ENCODE measurements around the gene PCDHA4. TPM values are rescaled to one million over a fixed set of nuclear protein-coding genes. Genes with fewer than 3 reads are reported as not detected.
"Not testable (repeated sequence)": the region's sequence is repeated elsewhere in the genome, so short reads cannot be mapped to it uniquely, and the experiment has no call there.

PCDHA4 gene
- total and polyA plus RNA-seq, 2 of the 8 experiments (the other 6 are each of a cell fraction or from before 2014, with no cell fraction given) = 3.7 to 5.7 TPM

DNA sequence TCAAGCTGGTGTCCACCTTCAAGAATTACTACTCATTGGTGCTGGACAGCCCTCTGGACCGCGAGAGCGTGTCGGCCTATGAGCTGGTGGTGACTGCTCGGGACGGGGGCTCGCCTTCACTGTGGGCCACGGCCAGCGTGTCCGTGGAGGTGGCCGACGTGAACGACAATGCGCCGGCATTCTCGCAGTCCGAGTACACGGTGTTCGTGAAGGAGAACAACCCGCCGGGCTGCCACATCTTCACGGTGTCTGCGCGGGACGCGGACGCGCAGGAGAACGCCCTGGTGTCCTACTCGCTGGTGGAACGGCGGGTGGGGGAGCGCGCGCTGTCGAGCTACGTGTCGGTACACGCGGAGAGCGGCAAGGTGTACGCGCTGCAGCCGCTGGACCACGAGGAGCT is 4.5 kb upstream of the PCDHA4 start:
- FAIRE-seq; H3K4me2 ChIP-seq (ENCODE audit: insufficient read depth in 1 of 2, low read depth in 2 of 2, low read length in 2 of 2); H3K79me1 ChIP-seq (ENCODE audit: low read depth, low read length); H3K4me1 ChIP-seq (replicated peaks in 1 of 4; ENCODE audit: control insufficient read depth in 3 of 4, insufficient read depth in 4 of 4, low read length in 3 of 4); H2BK15ac ChIP-seq (ENCODE audit: low read length); H2AK5ac ChIP-seq (ENCODE audit: low read depth, low read length); H3K23ac ChIP-seq (ENCODE audit: insufficient read length); H3K9ac ChIP-seq (replicated peaks in 1 of 4; ENCODE audit: extremely low read depth in 1 of 4, low read depth in 3 of 4, low read length in 3 of 4); DNase-seq (ENCODE audit: low read depth in 1 of 2, low spot score in 2 of 2); H3K4ac ChIP-seq (replicated peaks; ENCODE audit: insufficient read length, low read depth, low read length); H3K14ac ChIP-seq (ENCODE audit: insufficient read length); H3K56ac ChIP-seq (replicated peaks; ENCODE audit: insufficient read length, low read depth, low read length); H4K91ac ChIP-seq (replicated peaks; ENCODE audit: insufficient read length, low read length); H4K8ac ChIP-seq (ENCODE audit: extremely low read depth, insufficient read depth, low read length); H2BK20ac ChIP-seq (ENCODE audit: low read length); H2BK12ac ChIP-seq (ENCODE audit: low read depth, low read length); H3K27me3 ChIP-seq (replicated peaks in 1 of 4; ENCODE audit: control insufficient read depth in 3 of 4, extremely low read depth in 1 of 4, insufficient read depth in 3 of 4, low read length in 3 of 4); H3K4me3 ChIP-seq (ENCODE audit: extremely low read depth in 1 of 4, insufficient read depth in 2 of 4, low read depth in 3 of 4, low read length in 4 of 4); POLR2A ChIA-PET (ENCODE audit: partially characterized antibody); H4K20me1 ChIP-seq (replicated peaks in 1 of 2; ENCODE audit: control insufficient read depth in 1 of 2, insufficient read depth in 2 of 2, low read length in 2 of 2); H3K27ac ChIP-seq (ENCODE audit: low read depth, low read length); H2BK5ac ChIP-seq (ENCODE audit: low read depth, low read length); H2BK120ac ChIP-seq (replicated peaks; ENCODE audit: low read depth, low read length); H2AFZ ChIP-seq (ENCODE audit: low read length); H4K5ac ChIP-seq (ENCODE audit: insufficient read length, low read depth, low read length); H3K79me2 ChIP-seq (ENCODE audit: control insufficient read depth in 1 of 2, insufficient read depth in 2 of 2, low read length in 2 of 2); H3K23me2 ChIP-seq (ENCODE audit: low read depth, low read length); H3K18ac ChIP-seq (ENCODE audit: extremely low read depth, low read length): not testable (repeated sequence)
- H3K9me3 ChIP-seq (ENCODE audit: insufficient read depth in 2 of 2, low read depth in 1 of 2, low read length in 1 of 2) = peaks cover 0 to 21% of the 10 kb centered on the region in 2 experiments; a peak in 2 of 4 replicates
- CTCF ChIA-PET (ENCODE audit: partially characterized antibody) = interaction anchor here (0.8 to 1.6 kb wide), 4 partner anchors 10 to 73 kb away, joined by 3 to 4 read pairs (median 3); no protein-coding TSS in a partner anchor
- 98% methylated on average over 38 of the region's 45 CpGs; no CpG with 5 or more reads in 1 of the 2 experiments for WGBS, 2 experiments (ENCODE audit: extremely low coverage in 1 of 2, insufficient coverage in 1 of 2, insufficient read length in 1 of 2, insufficient replicate concordance in 2 of 2, low coverage in 1 of 2, low lambda C conversion rate in 2 of 2, missing lambda C conversion rate in 1 of 2)
- peaks cover 0 to 16% (median 0%) of the 10 kb centered on the region in 4 experiments; a peak in 3 of 8 replicates for H3K36me3 ChIP-seq (ENCODE audit: control insufficient read depth in 2 of 4, insufficient read depth in 4 of 4, low read length in 3 of 4)
